ENCODE results near the gene FAM177A1. TPM values are rescaled to one million over a fixed set of nuclear protein-coding genes. Genes with fewer than 3 reads are reported as not detected.

FAM177A1 gene
- total and polyA plus RNA-seq, 9 of the 15 experiments (the other 6 are each of a cell fraction or from before 2014, with no cell fraction given), result 7.7 to 36.2 (median 29.9) TPM

GRCh38 chr14:35121887-35122695, 76.0 kb downstream of the FAM177A1 start, which contains the start of the genes PPP2R3C and PRORP (continued):
- TF ChIP-seq E2F6 (IDR thresholded peaks at IDR 0.05; ENCODE audit: borderline replicate concordance in 1 of 2, extremely low read depth in 1 of 2, insufficient read depth in 1 of 2, insufficient read length in 1 of 2, low read depth in 1 of 2, low read length in 1 of 2, poor library complexity in 1 of 2, severe bottlenecking in 1 of 2) (peak; percentile 87 to 96), JUN (IDR thresholded peaks at IDR 0.05; ENCODE audit: borderline replicate concordance, low read depth, low read length) (no peak), JUN (CRISPR knock-in tag; IDR thresholded peaks at IDR 0.05; ENCODE audit: borderline replicate concordance) (peak; percentile 59; the same call in 1 of the 2 replicates), CBX5 (IDR thresholded peaks at IDR 0.05; ENCODE audit: borderline replicate concordance, low read depth) (no peak), ZNF23 (CRISPR knock-in tag; IDR thresholded peaks at IDR 0.05) (no peak), NR2C1 (IDR thresholded peaks at IDR 0.05) (peak; percentile 93), NR2C1 (tag; IDR thresholded peaks at IDR 0.05) (peak; percentile 89), ZBTB43 (CRISPR knock-in tag; IDR thresholded peaks at IDR 0.05) (0 out of 2 replicates have a peak, but pooled peaks have one; percentile 62), ZNF3 (CRISPR knock-in tag; IDR thresholded peaks at IDR 0.05) (no peak), GABPA (tag; conservative IDR thresholded peaks at IDR 0.05; ENCODE audit: low read depth) (peak; percentile 93), BCLAF1 (IDR thresholded peaks at IDR 0.05; ENCODE audit: borderline replicate concordance in 1 of 2, control insufficient read depth in 1 of 2, low read depth in 2 of 2, low read length in 1 of 2) (0 out of 4 replicates have a peak, but pooled peaks of 1 of the 2 experiments have one; percentile 41), ETS1 (conservative IDR thresholded peaks at IDR 0.05; ENCODE audit: control insufficient read depth, low read depth, low read length) (peak; percentile 88)

Measured in K562 (cell line).